Stimulated activated CD4-positive, alpha-beta T cell treated with anti-CD3 and anti-CD28 coated beads, Interleukin-12 subunit alpha, Interleukin-12 subunit beta, amount 100 ng/mL, for 24 hours (primary cell): ENCODE data around the gene AK3.
A peak's percentile ranks its signal among the peaks of the same experiment; 100 is the strongest.
"Not testable (repeated sequence)": the region's sequence is repeated elsewhere in the genome, so short reads cannot be mapped to it uniquely, and the experiment has no call there.

Experiments
- DNase-seq, 2 experiments: peaks; one replicate each; pipeline ENCODE4 v3.0.0-alpha.2; 2020; ENCODE audit warnings: low read depth in 2 of 2

AK3 gene

GRCh38 chr9:4666042-4666699, 74.8 kb downstream of the AK3 start, which contains the start of gene SPATA6L:
TSS of gene SPATA6L (minus strand) at chr9:4666480. CDS start at chr9:4666250, 230 bp downstream.
- peak in 1 of 2 experiments; percentile 35 for DNase-seq

DNA sequence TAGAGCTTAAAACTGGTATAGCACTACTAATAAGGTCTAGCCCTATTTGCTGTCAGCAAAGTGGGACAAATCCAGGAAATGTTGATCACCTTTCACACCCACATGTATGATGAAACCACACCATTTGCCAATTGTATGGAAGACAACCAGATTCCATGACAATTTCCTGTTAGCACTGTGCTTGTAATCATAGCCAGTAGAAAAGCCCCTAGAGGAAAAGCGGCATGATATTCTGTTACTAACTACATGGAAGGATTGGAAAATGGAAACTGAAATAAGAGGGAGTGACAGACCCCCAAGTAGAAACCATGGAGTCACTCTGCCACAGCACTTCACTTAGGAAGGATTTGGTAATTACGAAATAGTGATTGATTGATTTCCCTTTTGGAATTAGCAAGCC, 75.6 kb downstream of the AK3 start:
- no peak for DNase-seq

GRCh38 chr9:4663956-4664355, 77.0 kb downstream of the AK3 start:
- no peak for DNase-seq

- no peak for DNase-seq
Measured at GRCh38 chr9:4662989-4663792, 77.8 kb downstream of the AK3 start.

- DNase-seq = peak; percentile 53 to 70
Measured at GRCh38 chr9:4662108-4662988, 78.7 kb downstream of the AK3 start, which contains the start of gene PLPP6. TSS of gene PLPP6 (plus strand) at chr9:4662294. CDS start at chr9:4662376, 82 bp downstream.

DNA sequence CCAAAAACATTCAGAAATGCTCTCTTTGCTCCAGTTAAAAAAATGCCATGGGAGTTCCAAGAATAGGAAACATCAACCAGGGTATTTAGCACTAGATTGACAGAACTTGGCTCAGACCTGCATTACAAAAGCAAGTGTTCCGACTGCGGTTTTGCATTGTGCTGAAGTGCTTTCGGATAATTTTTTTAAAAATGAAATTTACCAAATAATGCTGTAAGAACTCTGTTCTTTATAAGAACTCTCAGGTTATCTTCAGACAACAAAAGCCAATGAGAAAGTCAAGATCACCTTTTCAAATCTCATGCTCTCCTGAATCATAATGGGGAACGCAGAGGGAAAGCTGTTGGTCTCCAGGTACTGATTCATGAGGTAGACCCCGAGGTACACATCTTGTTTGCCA, 79.4 kb downstream of the AK3 start:
- no peak for DNase-seq

DNA sequence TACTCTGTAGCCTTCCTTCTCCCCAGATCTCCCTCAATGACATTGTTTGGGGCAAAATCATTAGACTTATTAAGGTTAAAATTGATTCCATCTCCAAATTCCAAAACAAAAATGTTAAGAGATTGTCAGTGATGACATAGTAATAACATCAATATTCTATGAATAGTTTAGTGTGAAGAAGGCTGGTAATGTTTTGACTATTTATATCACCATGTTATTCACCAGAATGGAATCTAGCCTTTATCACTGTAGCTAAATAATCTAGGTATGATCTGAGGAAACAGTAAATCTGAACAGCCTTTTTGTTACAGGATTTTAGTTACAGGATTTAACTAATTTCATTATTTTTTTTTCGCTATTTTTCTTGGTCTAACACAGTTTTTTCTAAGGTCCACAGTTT, 79.8 kb downstream of the AK3 start:
- no peak for DNase-seq

DNA sequence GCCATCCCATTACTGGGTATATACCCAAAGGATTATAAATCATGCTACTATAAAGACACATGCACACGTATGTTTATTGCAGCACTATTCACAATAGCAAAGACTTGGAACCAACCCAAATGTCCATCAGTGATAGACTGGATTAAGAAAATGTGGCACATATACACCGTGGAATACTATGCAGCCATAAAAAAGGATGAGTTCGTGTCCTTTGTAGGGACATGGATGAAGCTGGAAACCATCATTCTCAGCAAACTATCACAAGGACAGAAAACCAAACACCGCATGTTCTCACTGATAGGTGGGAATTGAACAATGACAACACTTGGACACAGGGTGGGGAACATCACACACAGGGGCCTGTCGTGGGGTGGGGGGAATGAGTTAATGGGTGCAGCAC, 80.3 kb downstream of the AK3 start:
- not testable (repeated sequence) for DNase-seq
